HG03103 (cell line): Measurements from ENCODE around the gene CAPSL.
A peak's percentile ranks its signal among the peaks of the same experiment; 100 is the strongest.
"Not testable (repeated sequence)": the region's sequence is repeated elsewhere in the genome, so short reads cannot be mapped to it uniquely, and the experiment has no call there.

Experiments
- ATAC-seq: cut with Tn5 transposase; IDR thresholded peaks from one replicate; pipeline ENCODE4 v1.9.1; 2021; ENCODE audit warnings: low read depth; ENCODE audit not compliant: unreplicated experiment

Gene CAPSL

DNA sequence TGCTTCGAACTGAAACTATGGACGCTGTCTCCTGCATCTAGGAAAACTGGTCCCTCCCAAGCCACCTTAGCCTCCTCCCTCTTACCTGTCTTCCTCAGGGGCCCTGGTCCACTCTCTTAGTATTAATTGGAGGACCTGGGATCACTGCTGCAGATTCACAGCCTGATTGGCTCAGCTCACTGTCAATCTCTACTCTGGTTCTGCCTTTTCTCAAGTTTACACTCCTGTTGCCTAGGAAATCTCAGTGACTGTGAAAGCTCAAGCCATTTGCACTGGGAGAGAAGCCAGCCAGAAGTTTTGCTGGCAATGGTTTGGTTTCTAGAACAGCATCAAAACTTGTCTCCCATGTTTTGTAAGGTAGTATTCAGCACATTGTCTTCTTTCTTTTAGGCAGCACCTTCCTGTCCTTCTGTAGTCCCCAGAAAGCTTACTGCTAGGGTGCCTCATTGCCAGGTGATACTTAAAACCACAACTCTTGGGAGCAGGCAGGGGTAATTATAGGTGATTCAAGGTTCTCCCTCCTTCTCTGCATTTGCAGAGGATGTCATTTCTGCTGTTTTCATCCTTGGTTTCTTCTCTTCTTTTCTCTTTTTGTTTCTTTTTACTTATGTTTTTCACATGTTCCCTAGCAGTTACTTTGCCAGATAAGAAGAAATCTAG, at the start of gene CAPSL:
CAPSL (minus strand) TSS at position 55 of the 660 bp plus-strand sequence. CDS start 17,502 bp downstream, outside the sequence.
- no peak for ATAC-seq

DNA sequence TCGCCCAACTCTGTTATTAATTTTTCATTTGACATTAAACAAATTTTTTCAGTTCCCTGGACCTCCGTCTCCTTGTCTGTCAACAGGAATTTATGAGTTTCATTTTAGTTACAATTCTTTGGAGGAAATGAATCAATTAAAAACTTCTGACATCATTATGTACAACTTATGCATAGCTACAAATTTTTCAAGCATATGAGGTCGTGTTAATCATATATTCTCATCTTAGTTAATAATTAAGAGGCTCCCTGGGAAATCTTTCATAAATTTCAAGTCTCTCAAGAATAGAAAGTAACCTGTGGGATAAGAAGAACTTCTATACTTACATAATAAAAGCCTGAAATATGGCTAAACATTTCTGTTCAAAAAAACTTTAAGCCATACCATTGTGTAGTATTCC, 49.4 kb upstream of the CAPSL start:
- no peak for ATAC-seq

DNA sequence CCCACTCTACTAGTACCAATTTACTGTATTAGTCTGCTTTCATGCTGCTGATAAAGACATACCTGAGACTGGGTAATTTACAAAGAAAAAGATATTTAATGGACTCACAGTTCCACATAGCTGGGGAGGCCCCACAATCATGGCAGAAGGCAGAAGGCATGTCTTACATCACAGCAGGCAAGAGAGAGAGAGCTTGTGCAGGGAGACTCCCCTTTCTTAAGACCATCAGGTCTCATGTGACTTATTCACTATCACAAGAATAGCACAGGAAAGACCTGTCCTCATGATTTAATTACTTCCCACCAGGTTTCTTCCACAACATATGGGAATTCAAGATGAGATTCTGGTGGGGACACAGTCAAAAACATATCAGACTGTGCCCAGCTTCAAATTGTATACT, 41.3 kb upstream of the CAPSL start:
- ATAC-seq: no peak

DNA sequence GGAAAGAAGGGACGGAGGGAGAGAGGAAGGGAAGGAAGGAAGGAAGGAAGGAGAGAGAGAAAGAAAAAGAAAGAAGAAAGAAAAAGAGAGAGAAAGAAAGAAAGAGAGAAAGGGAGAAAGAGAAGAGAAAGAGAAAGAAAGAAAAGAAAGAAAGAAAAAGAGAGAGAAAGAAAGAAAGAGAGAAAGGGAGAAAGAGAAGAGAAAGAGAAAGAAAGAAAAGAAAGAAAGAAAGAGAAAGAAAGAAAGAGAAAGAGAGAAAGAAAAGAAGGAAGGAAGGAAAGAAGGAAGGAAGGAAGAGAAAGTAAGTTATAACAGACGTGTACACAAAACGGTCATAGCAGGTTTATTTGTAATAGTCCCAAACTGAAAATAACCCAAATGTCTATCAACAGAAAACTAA, 38.4 kb upstream of the CAPSL start:
- not testable (repeated sequence) for ATAC-seq

DNA sequence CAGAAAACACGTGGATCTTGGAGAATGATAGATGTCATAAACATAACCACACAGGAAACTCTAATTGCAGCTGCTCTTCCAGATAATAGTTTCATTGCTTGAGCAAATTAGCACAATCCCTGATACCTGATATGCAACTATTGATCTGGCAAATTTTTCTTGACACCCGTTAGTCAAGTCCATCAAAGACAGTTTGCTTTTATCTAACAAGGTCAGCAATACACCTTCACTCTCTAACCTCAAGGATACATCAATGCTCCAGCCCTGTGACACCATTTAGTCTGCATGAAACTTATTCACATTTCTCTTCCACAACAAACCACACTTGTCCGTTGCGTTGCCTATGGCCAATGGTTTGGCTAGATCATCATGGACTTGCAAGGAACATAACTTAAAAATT, 36.1 kb upstream of the CAPSL start:
- ATAC-seq: no peak

DNA sequence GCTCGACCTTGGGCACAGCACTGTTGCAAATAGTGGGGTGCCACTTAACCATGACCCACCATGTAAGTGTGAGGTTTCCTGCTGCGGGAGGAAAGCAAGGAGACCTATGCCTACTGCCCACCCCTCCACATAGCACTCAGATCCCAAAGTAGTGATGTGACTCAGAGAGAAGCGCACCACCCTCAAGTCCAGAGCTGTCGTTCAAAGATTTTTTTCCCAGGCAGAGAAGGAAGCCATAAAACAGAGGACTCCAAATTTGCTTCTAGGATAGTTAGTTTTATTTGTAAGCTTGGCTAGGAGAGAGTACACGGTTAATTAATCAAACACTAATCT, 33.4 kb upstream of the CAPSL start:
- no peak for ATAC-seq

DNA sequence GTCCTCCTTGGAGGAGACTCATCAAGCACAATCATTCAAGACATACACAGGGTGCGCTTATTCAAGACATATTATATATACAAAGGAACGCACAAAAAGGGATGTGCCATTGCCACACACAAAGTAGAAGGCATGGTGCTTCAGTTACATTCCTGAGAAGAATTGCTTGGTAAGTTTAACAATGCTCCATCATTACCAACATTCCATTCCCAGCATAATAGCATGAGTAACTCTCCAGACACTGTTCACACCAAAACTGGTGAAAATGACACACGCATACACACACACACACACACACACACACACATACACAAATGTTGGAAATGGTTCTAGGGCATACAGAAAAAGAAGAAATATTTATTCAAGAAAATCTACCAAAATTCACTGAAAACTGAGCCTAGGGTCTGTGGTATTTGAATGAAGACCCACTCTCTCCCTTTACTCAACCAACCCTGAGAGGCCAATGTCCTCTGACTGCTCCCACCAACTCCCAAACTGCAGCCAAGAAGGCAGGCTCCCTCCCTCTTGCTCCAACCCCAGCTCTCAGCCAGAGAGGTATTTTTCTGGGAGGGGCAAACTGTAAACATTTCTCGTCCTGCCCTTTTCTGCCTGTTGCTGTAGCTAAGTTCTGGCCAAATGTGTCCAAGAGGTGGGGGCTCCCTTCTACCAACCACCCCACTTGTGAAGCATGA, 32.9 kb upstream of the CAPSL start:
- ATAC-seq: no peak

DNA sequence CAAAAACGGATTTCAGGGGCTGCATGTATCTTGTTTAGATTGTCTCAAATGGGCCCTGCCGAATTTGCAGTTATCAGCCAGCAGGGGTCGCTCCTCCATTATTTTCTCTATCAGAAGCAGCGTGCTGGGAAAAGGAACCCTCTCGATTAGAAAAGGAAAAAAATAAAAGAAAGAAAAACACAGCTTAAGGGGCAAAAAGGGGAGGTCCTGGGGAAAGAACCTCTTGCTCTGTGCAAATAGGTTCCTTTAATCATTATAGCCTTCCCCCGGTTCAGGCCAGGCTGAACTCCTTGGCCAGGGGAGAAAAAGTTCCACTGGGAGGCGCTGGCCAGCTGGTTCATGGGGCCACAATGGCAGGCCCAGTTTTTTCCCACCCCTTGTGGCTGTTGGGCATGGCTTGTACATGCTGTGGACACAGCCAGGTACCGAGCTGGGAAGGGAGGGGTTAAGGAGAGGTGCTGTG, 25.0 kb upstream of the CAPSL start:
- ATAC-seq: no peak

DNA sequence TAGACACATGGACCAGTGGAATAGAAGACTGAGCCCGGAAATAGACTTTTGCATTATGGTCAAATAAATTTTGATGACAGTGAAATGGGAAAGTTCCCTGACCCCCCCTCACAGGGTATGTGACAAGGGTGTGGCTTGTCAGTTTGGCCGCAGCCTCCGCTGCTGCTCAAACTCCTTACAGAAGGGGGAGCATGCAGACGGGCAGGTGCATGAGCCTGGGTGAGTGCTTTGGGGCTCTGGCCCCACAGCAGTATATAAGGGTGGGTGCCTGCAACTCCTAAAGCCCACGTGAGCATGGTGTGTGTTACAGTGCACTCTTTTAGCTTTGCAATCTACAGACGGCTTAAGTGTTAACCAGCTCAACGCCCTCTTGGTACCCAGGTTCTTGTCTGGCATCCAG, 21.9 kb upstream of the CAPSL start:
- ATAC-seq: no peak

DNA sequence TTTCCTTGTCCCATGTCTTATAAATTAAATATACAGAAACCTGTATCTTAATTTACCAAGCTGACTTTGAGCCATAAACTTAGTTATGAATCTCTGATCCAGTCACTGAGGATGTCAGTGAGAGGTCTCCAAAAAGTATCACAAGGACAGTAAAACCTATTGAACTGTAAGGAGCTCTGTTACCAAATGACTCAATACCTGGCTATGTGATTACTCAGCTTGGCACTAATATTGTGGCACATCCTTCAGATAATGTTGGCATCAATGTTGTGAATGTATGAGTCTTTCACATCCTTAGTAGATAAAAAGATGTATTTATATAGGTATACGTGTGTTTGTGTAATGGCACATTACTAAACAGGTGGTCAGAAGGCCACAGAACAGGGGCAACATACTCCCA, 18.0 kb upstream of the CAPSL start:
- ATAC-seq: no peak

DNA sequence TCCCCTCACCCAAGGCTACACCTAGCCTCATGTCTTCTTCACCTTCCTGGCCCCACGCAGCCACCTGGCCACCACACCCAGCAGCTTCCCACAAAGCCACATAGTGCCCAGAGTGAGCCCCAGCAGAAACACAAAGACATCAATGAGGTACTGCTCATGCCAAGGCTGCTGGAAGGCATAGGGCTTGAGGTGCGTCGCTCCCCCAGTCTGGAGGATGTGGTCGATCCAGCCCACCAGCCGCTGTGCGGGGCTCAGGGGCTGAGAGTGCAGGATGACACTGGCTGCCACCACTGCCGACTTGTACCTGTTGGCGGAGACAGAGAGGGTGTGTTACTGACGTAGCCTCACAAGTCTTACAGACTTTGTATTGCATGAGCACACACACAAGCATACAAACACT, 15.8 kb upstream of the CAPSL start:
- no peak for ATAC-seq

DNA sequence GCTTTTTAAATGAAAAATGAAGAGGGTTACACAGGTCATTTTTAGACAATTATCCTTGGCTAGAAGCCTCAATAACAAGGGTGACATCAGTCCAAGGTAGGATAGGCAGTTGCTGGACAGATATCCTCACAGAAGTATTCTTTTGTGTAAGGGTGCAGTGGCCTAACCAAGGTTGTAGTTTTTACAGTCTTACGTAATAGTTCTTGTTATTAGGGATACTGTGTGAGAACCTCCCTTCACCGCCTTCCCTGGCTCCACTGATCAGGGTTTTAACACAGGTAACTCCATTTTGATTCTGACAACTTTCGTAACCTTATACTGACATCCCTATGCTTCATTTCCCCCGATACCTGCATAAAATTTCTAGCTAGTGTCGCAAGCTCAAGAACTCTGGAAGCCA, 8.7 kb upstream of the CAPSL start:
- ATAC-seq: no peak

DNA sequence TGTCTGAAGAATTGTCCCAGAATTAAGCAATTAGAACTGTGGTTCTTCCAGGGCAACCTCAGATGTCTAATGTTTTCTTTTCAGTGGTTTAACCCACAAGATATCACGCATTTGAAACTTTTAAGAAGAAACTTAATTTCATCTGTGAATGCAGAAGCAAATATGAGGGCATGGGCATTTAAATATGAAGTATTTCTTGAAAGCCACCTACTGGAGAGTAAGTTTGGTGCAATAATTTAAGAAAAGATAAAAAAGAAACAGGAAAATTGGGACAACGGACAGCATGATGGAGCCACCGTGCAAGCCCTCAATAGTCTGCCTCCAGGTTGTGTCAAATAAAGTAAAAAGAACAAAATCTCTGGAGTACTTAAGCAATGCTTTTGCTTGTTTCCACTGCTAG, 1.2 kb upstream of the CAPSL start:
- ATAC-seq: no peak

DNA sequence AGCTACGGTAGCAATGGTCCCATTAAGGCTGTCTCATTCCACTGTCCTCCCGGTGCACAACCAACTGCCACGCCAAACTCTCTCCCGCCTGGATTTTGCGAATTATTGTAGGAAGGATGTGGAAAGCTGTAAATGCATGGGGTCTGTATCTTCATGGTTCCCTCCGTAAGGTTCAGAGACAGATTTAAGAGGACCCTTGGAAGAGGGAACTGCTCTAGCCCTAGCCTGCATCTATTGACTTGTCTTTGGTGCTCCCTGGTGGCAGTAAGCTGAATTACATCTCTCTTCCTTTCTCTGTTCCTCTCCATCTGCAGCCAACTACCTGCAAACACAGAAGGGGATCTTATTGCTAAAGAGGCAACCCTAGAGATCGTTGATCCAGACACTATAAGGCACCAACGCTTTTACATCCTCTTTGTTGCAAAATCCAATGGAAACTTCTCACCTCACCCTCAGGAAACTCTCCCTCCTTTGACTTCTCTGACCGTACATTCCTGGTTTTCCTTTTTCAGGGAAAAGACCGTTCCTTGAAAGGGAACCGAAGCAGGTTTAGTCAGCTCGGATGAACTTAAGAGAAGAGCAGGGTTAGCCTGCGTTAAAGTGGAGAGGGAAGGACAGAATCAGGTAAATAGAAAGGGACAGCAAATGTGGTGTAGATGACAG, 11.9 kb downstream of the CAPSL start:
- peak; percentile 61 for ATAC-seq

DNA sequence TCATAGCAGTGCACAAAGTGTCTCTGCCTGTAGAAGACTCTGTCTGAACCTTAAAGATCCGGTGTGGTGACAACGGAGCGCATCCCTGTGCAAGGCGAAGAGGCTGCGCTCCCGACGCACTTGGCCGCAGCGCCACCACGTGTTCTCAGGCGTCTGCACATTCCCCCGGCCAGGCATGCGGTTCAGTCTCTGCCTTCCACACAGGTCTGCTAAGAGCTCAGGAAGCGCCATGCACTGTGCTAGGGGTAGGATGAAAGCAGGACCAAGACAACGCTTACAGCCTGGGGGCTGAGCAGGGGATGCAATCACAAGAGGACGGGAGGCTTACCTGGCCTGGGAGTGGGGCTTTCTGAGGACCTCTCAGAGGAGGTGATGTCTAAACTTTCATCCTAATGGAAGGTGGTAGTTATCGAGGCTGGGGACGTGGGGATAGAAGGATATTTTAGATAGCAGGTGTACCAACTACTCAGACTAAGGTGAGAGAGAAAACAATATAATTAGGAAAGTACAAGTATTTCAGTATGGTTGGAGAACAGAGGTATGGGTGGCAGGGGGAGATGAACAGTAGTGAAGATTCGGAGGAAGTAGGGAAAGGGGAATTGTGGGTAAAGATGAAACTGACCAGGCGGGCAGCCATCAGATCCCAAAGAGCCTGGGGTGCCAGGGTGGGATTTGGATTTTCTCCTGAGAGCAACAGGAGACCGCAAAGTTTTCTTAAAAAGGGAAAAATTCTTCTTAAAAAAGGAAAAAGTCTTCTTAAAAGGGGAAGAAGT, 13.3 kb downstream of the CAPSL start:
- peak; percentile 64 for ATAC-seq

DNA sequence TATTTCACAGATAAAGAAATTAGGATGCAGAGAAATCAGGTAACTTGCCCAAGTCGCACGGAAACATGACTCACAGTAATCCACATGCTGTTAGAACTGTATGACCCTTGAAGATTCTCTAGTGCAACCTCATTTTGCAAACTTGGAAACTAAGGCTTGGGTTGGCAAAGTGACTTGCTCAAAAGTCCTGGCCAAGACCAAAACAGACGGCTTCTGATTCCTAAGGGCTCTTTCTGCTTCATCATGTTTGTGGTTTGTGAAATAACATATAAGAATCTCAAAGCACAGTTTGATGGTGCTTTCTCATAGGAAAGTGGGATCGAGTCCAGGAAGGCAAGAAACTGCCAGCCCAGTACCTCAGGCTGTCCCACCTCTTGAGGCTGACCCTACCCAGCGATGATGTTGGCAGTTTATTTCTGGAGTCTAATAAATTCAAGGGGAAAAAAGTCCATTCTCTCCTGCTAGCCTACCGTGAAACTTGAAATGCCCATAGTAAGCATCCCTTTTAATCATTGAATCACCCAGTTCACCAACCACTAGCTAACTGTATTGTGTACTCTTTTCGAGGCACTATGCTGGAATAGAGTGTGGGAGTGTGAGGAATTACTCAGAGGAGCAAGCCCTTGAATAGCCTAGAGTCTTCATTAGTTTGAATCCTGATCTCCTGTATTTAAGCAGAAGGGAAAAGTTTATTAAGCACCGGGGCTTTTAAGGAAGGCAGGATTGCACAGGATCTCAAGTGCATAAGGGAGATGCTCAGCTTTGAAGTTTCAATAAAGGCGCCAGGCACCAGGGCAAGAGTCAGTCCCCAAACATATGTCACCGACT, 14.1 kb downstream of the CAPSL start:
- no peak for ATAC-seq

DNA sequence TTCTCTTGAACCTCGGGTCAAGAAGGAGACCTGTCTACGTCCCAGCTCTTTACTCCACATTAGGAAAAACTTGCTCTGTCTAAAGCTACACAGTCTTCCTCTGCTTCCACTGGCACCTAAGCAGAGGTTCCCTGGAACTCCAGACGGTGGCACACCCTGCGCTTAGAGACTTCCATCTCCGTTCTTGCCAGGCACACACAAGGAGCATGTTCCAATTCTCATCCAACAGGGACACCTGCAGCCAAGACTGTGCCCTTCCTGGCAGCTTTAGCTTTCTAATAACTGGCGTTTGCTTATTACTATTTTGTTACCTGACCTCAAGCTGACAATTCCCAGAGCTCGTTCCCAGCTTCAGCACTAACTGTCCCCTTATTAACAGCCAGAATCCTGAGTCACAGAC, 16.0 kb downstream of the CAPSL start:
- ATAC-seq: no peak

DNA sequence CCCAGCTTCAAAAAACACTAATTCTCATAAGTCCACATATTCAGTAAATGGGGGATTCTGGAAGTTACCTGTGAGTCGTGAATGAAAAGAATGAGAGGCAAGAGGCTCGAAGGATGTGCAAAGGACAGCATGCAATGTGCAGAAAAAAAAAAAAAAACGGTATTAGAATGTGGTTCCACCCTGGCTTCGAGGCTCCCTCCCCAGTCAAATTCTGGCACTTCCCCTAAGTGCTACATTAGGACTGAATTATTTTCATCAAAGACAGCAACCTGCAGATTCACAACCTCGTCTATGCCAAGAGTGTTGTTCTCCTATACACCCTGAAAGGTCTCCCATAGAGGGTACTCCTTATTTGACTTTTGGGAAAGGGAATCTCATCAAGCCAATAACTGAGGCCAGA, 16.5 kb downstream of the CAPSL start:
- ATAC-seq: no peak

DNA sequence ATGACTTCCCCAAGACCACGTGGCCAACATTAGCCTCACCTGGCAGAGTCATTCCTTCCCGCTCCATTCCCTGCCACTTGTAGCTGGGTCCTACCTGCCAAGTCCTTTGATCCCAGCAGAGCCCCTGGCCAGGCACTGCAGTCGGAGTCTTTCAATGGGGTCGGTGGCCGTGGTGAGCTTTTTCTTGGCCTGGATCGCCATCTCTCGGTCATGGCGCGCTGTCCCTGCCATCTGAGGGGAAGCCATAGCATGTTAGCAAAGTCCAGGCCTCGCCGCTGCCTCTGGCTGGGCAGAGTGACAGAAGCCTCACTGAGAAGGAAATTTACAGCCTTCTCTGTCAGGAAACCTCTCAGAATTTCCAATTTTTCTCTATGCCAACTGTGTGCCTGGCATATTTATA, 17.5 kb downstream of the CAPSL start:
- no peak for ATAC-seq

DNA sequence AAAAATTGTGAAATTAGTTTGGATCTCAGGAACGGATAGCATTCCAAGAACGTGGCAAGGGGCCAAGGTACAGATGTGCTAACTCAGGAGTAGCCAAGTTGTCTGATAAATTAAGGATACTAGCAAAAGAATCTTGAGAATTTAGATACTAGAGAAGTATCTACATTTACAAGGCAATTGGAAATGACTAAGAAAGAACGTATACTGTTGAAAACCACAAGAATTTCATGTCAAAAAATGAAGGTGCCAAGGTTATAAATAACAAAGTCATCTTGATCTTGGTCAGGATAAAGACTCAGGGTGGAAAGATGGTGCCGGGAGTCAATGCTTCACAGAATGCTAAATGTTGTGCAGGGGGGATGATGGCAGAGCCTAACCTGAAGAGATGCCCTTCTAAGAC, 19.2 kb downstream of the CAPSL start:
- ATAC-seq: no peak
